EL (cell line): Measurements from ENCODE around the gene TRRAP.
A peak's percentile ranks its signal among the peaks of the same experiment; 100 is the strongest.
"Not testable (repeated sequence)": the region's sequence is repeated elsewhere in the genome, so short reads cannot be mapped to it uniquely, and the experiment has no call there.

Source experiments
- DNase-seq: peaks from one replicate; pipeline ENCODE4 v3.0.0-alpha.2; 2016

TRRAP gene

DNA sequence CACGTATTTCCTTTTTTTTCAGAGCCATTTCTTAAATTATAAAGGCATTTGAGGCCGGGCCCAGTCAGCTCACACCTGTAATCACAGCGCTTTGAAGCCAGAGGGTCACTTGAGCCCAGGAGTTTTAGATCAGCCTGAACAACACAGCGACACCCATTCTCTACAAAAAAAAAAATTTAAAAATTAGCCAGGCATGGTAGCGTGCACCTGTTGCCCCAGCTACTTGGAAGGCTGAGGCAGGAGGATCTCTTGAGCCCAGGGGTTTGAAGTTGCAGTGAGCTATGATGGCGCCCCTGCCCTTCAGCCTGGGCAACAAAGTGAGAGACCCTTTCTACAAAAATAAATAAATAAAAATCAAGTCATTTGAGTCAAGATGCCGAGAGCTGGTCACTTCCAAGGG lies 11.6 kb upstream of the TRRAP start:
- DNase-seq, result no peak

DNA sequence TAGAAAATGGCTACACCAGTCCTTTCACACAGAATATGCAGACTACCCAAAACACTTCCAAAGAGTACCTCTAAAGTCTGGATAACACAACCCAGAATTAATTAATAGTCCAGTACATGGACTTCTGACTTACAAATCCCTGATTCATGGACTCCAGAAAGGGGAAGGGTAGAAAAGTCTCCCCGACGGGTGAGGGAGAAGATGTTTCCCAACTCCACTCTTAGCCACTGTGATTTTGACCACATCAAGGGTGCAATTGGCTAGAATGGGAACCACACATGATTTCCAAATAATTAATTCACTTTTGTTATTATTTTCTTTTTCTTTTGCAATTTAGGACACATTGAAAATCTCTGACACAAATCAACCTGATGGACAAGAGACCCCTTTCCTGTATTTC lies 9.9 kb upstream of the TRRAP start:
- DNase-seq, result no peak

DNA sequence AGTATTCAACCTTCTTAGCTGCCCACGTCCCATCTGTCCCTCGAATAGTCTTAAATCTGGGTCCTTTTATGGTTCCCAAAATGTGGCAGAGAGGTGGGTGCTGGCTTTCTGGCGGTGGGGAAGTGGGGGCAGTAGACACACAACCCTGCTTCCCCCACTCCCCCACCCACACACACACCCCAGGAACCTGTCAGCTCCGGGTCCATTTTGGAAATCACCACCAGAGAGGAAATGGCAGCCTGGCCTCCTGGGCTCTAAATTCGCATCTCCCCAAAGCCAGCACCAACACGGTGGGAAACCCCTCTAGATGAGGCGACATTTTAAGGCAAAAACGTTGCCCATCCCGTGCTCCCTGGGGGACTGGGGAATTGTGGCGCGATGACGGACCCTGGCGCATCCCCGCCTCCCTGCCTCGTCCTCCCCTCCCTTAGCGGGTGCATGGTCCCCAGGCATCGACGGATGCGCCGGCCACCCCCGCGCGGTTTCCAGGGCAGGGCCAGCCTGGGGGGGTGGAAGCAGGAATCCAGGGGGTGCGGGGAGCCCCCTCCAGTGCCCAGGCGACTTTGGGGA lies 9.2 kb upstream of the TRRAP start:
- DNase-seq, result no peak

DNA sequence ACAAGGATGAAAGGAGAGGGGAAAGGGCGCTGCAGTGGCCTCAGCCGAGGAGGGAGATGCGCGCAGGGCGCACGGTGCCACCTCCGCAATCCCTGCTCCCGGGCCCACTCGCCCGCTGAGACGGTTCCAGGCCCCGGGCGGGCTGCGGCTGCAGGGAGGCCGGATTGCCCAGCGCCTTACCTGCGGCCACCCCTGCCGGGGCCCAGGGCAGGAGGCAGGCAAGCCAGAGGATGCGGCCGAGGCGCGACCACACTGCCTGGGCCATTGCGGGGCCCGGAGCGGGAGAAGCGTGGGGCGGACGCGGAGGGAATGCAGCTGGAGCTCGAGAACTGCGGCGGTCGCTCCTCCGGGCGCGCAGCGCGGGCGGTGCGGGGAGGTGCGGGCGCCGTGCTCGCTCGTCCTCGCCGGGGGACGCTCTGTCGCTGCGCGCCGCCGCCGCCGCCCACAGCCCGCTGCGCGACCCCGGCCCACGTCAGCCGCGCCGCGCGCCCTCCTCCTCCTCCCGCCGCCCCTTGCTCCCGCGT lies 8.7 kb upstream of the TRRAP start, which contains the start of gene TMEM130:
Gene TMEM130 (minus strand): TSS at position 418 of the 524 bp plus-strand sequence. CDS start 153 bp downstream, at position 265.
- DNase-seq, result no peak

DNA sequence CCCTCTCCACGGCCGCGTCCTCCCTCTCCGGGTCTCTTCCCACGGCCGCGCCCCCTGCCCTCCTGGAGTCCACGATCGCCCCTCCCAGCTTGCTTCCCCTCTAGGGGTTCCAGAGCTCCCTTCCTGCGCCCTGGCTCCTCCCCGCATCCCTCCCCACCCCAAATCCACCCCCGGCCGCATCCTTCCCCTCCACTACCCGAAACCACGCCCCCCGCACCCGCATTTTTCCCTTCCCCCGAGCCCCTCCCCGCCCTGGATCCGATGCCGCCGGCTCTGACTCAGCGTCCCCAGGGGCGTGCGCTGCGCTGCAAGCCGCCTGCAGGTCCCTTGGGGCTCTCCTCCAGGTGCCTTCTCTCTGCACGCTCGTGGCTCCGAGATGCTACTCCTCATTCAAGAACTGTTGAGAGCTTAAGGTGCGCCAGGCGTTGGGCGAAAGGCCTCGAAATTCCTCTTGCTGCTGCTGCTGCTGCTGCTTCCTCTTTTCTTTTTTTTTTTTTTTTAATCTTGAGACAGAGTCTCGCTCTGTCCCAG lies 8.1 kb upstream of the TRRAP start:
- DNase-seq, result peak; percentile 66

DNA sequence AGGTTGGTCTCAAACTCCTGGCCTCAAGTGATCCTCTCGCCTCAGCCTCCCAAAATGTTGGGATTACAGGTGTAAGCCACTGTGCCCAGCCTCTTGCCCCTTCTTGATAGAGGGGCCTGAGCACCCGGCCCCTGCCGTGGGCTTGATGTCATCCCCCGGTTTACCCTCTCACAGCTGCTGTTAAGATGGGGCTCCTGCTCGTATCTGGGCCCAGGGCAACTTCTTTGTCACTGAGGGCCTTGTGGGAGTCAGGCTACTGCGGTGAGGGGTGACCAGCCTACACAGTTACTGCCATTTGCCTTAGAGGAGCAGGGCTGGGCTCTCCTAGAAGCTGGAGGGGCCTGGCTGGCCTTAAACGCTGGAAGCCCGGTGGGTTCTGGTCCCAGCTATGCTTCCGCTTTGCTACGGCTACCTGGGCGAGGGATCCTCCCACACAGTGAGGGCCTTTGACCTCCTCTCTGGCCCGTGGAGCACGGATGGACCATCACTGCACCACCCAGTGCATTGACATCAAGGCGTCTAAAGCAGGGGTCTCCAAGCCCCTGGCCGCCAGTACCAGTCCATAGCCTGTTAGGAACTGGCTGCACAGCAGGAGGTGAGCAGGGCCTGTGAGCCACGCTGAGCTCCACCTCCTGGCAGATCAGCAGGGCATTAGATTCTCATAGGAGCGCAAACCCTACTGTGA lies 7.4 kb upstream of the TRRAP start:
- DNase-seq, result no peak

DNA sequence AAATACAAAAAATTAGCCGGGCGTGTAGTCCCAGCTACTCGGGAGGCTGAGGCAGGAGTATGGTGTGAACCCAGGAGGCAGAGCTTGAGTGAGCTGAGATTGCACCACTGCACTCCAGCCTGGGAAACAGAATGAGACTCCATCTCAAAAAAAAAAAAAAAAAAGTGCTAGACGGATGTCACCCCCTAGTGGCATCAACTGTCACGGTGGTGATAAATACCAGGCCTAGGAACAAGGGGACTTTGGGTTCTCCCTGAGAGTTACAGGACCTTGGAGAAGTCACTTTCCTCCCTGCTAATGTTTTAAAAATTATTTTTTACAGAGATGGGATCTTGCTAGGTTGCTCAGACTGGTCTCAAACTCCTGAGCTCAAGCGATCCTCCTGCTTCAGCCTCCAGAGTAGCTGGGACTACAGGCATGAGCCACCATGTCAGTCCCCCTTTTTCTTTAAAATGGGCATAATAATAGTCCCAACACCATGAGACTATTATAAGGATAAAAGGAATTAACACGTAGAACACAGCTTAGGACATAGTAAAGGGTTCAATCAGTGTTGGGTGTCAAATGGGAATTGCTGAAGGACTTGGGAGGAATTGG lies 5.9 kb upstream of the TRRAP start:
- peak; percentile 29 for DNase-seq

DNA sequence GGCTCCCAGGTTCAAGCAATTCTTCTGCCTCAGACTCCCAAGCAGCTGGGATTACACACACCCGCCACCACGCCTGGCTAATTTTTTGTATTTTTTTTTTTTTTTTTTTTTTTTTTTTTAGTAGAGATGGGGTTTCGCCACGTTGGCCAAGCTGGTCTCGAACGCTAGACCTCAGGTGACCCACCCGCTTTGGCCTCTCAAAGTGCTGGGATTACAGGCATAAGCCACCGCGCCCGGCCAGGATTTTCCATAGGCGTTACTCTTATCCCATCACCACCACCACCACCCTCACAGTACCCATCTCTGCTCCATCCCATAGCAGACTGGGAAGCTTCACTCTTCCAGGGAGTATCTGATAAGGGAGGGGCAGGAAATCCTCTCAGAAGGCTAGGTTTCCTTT lies 4.7 kb upstream of the TRRAP start:
- not testable (repeated sequence) for DNase-seq

DNA sequence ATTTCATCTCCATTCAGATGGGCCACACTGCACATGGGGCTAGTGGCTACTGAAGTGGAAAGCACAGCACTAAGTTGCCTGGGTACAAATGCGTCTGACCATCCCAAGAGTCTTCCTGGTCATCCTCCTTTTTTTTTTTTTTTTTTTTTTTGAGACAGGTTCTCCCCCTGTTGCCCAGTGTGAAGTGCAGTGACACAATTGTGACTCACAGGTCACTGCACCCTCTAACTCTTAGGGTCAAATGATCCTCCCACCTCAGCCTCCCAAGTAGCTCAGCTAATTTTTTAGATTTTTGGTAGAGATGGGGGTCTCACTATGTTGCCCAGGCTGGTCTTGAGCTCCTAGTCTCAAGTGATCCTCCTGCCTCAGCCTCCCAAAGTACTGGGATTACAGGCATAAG lies 3.4 kb upstream of the TRRAP start:
- DNase-seq, result no peak

DNA sequence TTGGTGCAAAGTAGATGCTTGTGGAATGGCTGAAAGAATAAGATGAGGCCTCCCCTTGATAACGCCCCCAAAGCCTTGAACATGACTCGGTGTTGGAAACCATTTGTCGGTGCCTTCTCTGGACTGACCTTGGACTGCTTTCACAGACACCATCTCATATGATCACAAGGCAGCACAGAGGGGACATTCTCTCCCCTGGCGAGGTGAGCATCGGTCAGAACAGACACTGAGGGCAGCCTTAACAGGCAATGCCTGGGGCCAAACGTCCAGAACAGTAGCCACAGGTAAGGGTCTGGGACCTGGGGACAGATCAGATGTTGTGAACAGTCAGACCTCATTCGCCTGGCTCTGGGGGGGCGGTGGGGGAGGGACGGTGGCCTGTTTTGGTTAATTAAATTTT lies 2.8 kb upstream of the TRRAP start:
- no peak for DNase-seq

DNA sequence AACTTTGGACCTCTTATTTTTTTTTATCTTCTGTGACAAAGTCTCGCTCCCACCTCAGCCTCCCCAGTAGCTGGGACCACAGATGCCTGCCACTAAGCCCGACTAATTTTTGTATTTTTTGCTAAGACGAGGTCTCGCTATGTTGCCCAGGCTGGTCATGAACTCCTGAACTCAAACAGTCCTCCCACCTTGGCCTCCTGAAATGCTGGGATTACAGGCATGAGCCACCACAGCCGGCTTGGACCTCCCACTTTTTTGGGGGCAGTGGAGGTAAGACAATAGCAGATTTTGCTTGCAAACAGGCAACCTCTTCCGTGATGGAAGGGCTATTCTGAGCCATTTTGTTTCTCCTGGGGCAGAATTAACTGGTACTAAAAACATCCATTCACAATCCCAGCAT lies 1.2 kb upstream of the TRRAP start:
- no peak for DNase-seq

DNA sequence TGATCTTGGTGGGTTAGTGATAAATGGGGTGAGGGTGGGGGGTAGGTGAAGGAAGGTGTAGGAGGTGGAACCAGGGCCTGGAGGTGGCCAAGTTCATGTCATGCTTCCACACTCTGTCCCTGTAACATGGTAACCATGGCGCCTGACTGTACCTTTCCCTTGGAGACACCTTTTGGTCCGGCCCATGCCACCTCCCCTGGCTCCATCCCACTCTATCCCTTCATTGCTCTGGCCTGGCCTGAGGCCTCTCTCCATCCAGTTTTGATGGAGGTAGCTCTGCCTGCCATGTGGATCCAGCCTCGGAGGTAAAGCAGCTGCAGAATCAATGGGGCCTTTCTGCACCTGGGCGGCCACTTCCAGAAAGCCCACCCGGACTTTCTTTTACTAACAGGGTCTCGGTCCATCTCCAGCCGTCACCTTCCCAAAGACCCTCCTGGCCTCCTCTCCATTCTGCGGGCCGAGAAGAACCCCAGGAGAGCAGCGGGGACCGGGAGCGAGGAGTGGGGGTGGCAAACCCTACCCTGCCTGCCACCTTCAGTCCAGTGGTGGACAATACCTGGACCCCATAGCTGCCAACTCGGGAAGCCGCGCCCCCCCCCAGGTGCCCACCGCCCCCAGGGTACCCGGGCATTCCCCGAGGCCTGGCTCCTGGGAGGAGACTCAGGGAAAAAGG lies 504 bp upstream of the TRRAP start:
- no peak for DNase-seq

DNA sequence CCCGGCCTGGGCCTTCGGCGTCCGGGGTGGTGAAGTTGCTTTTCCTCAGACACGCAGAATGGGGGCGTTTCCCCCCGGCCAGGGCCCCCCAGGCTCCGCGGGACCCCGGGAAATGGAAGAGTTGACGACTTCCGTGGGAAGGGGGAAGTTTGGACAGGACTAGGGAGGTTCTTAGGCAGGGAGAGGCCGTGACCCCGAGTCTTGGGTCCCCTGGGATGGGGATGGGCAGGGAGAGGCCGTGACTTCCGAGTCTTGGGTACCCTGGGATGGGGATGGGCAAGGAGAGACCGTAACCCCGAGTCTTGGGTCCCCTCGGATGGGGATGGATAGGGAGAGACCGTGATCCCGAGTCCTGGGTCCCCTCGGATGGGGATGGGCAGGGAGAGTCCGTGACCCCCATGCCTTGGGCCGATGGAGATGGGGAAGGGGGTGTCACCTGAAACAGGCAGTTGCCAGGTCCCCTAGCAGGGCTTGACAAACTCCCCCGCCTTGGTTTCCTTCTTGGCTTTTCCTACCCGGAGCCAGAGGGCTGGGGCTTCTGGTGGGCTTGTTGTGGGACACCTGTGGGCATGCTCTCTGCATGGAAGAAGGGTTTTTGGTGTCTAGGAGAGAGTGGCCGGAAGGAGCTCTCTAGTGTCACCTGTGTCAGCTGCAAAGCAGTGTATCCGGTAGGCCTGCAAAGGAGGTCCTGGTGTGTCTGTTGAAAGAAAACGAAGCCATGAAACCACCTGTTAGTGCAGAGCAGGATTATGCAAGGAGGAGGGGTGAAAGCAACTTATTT lies 1.1 kb downstream of the TRRAP start:
- peak; percentile 17 for DNase-seq

DNA sequence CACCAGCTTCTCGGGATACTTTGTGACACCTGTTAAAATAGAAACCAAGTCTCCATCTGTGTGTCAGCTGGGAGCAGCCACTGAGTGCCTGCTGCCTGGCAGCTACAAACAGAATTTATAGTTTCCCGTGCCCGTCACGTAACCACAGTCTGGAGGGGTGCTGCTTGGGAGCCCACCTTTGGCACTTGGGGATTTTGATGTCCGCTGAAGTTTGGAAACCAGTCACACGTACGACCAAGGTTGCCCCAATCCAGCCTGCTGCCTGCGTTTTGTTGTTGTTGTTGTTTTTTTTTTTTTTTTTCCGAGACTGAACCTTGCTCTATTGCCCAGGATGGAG lies 1.6 kb downstream of the TRRAP start:
- DNase-seq, result no peak

DNA sequence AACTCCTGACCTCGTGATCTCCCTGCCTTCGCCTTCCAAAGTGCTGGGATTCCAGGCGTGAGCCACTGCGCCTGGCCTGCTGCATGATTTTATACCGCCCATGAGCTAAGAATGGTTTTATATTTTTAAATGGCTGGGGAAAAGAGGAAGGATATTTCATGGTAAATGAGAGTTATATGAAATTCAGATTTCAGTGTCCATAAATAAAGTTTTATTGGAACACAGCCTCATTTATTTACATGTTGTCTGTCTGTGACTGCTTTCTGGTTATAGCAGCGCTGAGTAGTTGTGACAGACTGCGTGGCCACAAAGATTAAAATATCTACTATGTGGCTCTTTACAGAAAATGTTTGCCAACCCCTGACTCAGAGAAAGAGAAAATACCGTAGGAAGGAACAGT lies 2.2 kb downstream of the TRRAP start:
- DNase-seq, result no peak

DNA sequence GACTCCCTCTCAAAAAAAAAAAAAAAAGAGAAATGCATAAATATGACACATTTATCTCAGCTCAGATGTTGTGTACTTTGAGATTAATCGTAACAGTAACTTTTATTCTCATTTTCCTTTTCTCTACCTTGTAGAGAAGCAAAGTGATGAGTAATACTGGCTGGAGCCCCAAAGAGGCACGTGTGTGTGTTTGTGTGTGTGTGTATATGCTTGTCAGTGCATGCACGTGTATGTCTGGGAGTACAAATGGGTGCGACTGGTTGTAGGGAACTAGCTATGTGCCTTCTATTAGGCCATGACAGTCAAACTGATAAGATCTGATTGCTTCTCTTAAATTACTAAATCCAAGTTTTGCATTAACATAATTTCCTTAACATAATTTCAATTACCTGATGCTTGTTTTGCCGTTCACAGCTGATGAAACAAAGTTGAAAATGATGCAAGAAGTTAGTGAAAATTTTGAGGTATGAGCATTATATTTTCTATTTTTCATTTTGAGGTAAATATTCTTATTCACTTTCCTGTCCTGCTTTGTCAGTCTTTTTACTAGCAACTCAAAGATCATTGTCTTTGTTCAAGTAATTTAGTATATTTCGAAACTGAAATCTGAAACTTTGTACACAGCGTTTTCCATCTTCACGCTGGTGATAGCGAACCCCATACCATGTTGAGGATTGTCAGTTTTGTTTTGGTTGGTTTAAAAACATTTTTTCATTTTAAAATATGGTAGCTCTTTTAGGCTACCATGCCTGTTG lies 3.4 kb downstream of the TRRAP start:
- no peak for DNase-seq

DNA sequence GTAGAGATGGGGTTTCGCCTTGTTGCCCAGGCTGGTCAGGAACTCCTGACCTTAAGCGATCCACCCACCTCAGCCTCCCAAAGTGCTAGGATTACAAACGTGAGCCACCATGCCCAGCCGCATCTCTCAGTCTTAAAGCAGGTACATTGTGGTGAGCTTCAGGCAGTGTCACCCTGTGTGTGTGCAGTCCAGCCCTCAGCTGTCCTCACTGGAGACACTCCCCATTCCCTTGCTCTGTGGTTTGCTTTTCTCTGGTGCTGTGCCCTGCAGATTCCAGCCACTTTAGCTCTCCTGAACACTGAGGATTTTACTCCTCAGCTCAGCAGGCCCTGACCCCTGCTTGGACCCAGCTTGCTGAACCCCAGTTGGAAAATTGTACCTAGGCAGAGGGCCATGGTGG lies 6.1 kb downstream of the TRRAP start:
- no peak for DNase-seq

DNA sequence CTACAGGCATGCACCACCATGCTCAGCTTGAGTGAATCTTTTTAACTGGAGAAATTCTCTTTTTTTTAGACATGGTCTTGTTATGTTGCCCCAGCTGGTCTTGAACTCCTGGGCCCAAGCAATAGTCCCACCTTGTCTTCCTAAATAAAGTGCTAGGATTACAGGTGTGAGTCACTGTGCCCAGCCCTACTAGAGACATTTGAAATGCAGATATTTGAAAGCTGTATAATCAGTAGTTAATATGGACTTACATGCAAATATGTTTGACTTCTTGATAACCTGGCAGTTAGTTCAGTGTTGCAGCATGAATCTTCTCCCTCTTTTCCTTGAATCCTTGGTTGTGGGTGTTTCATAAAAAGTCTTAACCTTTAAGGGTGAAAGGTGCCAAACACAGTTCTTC lies 8.7 kb downstream of the TRRAP start:
- DNase-seq, result no peak

DNA sequence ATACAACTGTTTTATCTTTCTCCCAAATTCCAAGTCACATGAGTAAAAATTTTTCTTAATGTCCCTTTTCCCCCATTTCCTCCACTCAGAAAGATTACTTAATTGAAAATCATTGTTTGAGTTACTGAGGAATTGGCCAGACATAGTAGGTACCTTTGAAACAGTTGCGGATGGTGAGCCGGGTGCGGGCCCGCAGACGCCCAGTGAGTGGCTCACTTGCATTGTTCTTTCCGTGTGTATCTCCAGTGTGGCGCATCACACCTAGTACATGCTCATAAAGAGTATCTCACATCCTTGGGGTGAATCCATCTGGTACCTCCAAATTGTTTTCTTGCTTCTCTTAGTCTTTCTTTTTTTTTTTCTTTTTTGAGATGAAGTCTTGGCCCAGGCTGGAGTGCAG lies 14.3 kb downstream of the TRRAP start:
- DNase-seq, result no peak

DNA sequence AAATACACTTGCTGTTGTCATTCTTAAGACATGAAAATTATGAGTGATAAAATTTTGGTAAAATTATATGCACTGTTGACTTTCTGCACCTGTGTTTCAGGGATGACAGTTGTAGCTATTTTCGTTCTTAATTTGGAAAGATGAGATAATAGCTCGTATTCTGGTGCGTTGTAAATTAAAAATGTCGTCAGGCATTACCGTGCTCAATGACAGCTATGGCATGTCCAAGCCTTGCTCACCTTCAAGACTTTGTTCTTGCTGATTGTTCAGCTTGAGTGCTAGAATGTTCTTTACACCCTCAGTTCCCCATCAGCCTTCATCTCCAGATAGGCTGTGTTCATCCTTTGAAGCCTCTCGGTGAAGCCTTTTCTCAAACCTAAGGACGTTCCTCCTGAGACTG lies 21.5 kb downstream of the TRRAP start:
- DNase-seq, result no peak

DNA sequence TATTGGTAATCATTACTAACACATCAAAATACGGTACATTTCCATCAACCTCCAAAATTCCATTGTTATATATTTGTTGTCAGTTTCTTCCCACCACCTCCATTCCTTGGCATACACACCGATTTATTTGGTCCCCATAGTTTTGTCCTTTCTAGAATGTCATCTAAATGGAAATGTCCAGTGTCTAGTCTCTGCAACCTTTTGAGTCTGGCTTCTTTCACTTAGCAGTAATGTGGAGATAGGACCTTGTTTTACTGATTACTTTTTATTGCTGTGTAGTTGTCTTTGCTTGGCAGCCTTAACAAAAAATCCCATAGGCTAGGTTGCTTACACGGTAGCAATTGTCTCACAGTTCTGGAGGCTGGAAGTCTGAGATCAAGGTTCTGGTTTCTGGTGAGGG lies 22.5 kb downstream of the TRRAP start:
- DNase-seq, result no peak

DNA sequence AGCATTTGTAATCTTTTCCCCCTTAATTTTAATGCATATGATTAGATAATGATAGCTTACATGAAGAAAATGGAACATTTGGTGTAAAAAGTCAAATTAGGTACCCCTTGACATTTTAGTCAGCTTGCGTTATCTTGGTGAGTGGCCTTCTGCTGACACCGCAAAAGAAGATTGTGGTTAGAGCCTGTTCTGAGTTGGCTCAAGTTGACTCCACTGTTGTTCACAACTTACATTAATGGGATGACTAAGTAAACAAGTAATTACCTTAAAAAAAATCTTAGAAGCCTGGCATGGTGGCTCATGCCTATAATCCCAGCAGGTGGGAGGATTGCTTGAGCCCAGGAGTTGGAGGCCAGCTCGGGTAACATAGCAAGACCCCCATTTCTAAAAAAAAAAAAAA lies 24.2 kb downstream of the TRRAP start:
- DNase-seq, result no peak
